Adipocyte (in vitro differentiated cells): ENCODE data around the gene PIGT.
"Not testable (repeated sequence)": the region's sequence is repeated elsewhere in the genome, so short reads cannot be mapped to it uniquely, and the experiment has no call there.

Experiments used
- DNase-seq: peaks from one replicate; pipeline ENCODE4 v3.0.0-alpha.2; 2015; ENCODE audit warnings: low read depth
- H3K27me3 ChIP-seq: replicated peaks from 2 replicates; pipeline ENCODE4 v1.7.0; 2013; ENCODE audit warnings: mild to moderate bottlenecking, low read length, moderate library complexity; ENCODE audit not compliant: control insufficient read depth, insufficient read depth
- H3K36me3 ChIP-seq: 2 replicates; pipeline ENCODE4 v1.7.0; 2013; ENCODE audit warnings: low read length, mild to moderate bottlenecking, moderate library complexity; ENCODE audit not compliant: control insufficient read depth, insufficient read depth, severe bottlenecking
- H3K4me1 ChIP-seq: 2 replicates; pipeline ENCODE4 v1.7.0; 2013; ENCODE audit warnings: mild to moderate bottlenecking, low read length, moderate library complexity; ENCODE audit not compliant: control insufficient read depth, insufficient read depth
- H3K4me3 ChIP-seq: 2 replicates; pipeline ENCODE4 v1.7.0; 2013; ENCODE audit warnings: mild to moderate bottlenecking, low read length, moderate library complexity
- H3K9ac ChIP-seq: 2 replicates; pipeline ENCODE4 v1.7.0; 2013; ENCODE audit warnings: mild to moderate bottlenecking, low read length, moderate library complexity
- H3K9me3 ChIP-seq: 2 replicates; pipeline ENCODE4 v1.7.0; 2013; ENCODE audit warnings: mild to moderate bottlenecking, low read length, moderate library complexity; ENCODE audit not compliant: control insufficient read depth

Gene PIGT

DNA sequence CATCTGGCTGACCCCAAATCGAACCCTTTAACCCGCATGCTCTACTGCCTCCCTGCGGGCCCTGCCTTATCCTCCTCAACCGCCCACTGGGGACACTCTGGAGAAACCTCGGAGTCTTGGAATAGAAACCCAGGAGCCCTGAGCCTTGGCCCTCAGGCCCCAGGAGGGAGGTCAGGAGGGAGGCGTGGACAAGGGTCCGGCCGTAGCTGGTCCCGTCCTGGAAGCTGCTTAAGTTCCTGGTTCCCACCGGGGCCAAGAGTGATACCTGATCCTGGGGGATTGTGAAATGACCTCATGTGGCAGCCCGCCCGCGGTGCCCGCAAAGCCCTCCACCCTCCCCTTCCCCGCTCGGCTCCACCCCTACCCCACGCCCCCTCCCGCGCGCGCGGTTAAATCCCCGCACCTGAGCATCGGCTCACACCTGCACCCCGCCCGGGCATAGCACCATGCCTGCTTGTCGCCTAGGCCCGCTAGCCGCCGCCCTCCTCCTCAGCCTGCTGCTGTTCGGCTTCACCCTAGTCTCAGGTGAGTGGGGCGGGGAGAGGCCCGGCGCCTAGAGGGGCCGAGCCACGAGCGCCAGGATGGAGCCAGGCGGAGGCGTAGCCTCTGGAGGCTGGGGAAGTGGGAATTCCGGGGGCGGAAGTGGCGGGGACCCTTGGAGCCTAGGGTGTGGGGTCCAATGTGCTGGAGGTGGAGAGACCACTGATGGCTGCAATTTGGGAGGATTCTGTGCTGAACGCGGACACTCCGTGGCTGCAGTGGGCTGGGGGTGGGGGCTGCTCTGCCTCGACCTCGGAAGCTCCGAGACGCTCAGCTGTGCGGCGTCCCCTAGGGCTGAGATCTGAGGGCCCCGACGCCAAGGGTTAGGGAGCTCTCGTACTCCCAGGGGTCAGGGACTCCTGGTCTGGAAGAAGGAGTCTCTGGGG lies 53.7 kb downstream of the PIGT start, which contains the start of gene WFDC2:
TSS of gene WFDC2 (plus strand) at position 418 of the 926 bp plus-strand sequence. CDS start at position 447, 29 bp downstream.
- no peak for DNase-seq

DNA sequence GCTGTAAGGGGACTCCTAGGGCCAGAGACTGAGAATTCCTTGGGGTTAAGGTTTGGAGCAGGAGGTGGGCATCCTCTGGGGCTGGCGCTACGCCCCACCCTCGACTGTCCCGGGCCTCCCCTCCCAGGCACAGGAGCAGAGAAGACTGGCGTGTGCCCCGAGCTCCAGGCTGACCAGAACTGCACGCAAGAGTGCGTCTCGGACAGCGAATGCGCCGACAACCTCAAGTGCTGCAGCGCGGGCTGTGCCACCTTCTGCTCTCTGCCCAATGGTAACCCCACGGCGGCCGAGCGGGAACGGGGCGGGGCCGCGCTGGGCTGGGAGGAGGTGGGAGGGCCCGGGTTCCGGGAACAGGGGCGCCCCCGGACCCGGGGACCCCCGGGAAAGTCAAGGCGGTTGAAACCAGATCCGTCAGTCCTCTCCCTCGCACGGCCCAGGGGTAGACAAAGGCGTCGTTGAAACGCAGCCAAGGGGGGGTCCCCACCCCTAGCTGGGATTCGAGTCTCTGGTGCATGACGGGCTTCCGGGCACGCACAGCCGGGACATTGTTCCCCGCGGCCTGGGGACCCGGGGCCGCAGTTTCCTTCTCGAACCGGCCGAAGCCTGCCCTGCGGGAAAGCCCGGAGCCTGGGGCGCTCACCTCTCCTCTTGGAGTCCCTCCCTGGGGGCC lies 54.5 kb downstream of the PIGT start:
- Histone ChIP-seq H3K4me1 (peaks cover 13% of the 10 kb centered on the region), H3K36me3 (no peaks in the 10 kb centered on the region), H3K4me3 (peak overlapping the region; percentile 65), H3K9me3 (no peaks in the 10 kb centered on the region), H3K27me3 (peaks cover 54% of the 10 kb centered on the region), H3K9ac (no peak overlapping the region)
- DNase-seq = peak; percentile 43

More for the DNA sequence above, 53.7 kb downstream of the PIGT start, which contains the start of gene WFDC2:
- Histone ChIP-seq H3K4me3 (peak within 1 kb of the TSS; percentile 65), H3K27me3 (peaks cover 62% of the 10 kb centered on the region), H3K36me3 (no peaks in the 10 kb centered on the region), H3K4me1 (peaks cover 13% of the 10 kb centered on the region), H3K9me3 (no peaks in the 10 kb centered on the region), H3K9ac (no peak within 1 kb of the TSS)

DNA sequence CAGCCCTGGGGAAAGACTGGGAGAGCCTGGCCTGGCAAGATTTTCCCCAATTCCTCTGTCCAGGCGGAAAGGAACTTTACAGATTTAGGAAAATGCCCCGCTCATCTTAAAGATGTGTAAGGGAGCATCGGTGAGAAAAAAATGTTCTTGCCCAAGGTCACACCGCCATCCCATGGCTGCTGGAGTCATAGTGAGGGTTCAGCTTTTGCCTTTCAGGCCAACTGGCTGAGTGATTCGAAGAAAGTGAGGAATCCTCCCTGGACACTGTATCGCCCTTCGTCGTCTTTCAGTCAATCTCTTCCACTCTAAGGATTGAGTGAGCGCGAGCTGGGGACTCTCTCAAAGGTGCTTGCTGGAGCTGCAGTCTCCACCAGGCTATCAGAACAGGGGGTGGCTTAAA lies 55.0 kb downstream of the PIGT start:
- H3K4me3 ChIP-seq = peak overlapping the region; percentile 65
- H3K9me3 ChIP-seq = no peaks in the 10 kb centered on the region
- H3K27me3 ChIP-seq = peaks cover 50% of the 10 kb centered on the region
- H3K36me3 ChIP-seq = no peaks in the 10 kb centered on the region
- DNase-seq = peak; percentile 13
- peaks cover 13% of the 10 kb centered on the region for H3K4me1 ChIP-seq
- no peak overlapping the region for H3K9ac ChIP-seq

DNA sequence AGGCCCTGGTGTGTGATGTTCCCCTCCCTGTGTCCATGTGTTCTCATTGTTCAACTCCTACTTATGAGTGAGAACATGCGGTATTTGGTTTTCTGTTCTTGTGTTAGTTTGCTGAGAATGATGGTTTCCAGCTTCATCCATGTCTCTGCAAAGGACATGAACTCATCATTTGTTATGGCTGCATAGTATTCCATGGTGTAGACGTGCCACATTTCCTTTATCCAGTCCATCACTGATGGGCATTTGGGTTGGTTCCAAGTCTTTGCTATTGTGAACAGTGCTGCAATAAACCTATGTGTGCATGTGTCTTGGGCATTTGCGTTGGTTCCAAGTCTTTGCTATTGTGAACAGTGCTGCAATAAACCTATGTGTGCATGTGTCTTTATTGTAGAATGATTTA lies 56.3 kb downstream of the PIGT start:
- H3K9ac ChIP-seq, H3K4me3 ChIP-seq, DNase-seq, H3K36me3 ChIP-seq, H3K9me3 ChIP-seq: not testable (repeated sequence)
- Histone ChIP-seq H3K4me1 (peaks cover 13% of the 10 kb centered on the region), H3K27me3 (peaks cover 40% of the 10 kb centered on the region)
